Activated T-cell treated with anti-CD3 and anti-CD28 coated beads for 4 hours (primary cell): Measurements from ENCODE around the gene TNFSF13.
A peak's percentile ranks its signal among the peaks of the same experiment; 100 is the strongest.

Experiments used
- DNase-seq: peaks from one replicate; pipeline ENCODE4 v3.0.0-alpha.2; 2020

Gene TNFSF13, protein sequence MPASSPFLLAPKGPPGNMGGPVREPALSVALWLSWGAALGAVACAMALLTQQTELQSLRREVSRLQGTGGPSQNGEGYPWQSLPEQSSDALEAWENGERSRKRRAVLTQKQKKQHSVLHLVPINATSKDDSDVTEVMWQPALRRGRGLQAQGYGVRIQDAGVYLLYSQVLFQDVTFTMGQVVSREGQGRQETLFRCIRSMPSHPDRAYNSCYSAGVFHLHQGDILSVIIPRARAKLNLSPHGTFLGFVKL

GRCh38 chr17:7558544-7559319, at the start of gene TNFSF13:
TSS of gene TNFSF13 (plus strand) at chr17:7558750. CDS start at chr17:7559040, 290 bp downstream.
- no peak for DNase-seq

- no peak for DNase-seq
These were observed 49.7 kb upstream of the TNFSF13 start for GRCh38 chr17:7508846-7509245.

DNA sequence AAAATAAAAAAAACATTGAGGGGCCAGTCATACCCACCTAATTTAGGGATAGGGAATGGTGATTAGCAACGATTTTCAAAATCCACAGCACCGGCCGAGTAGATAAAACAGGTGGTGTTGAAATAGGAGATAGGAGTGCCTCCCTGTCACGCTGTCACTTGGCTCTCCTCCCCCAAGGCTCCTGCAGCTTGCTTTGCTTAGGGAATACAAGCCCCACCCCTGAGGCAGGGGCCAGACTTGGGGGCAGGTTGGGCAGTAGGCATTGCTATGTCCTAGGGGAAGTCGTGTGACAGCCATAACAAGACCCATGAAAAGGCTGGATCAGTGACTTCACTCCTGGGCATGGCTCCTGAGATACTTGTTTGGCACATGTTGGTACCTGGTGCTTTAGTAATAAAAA, 48.6 kb upstream of the TNFSF13 start:
- no peak for DNase-seq

DNA sequence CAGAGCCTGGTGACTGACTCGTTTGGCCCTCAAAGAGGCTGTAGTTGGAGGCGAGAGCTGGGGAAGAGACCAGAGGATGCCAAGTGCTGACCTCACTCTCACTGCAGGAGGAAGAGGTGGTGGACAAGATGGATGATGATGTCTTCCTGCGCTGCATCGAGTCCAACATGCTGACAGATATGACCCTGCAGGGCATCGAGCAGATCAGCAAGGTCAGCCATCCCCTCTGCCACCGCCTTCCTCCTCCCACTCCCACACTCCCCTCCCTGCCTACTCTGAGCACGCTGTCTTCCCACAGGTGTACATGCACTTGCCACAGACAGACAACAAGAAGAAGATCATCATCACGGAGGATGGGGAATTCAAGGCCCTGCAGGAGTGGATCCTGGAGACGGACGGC, 47.4 kb upstream of the TNFSF13 start:
- no peak for DNase-seq

GRCh38 chr17:7512105-7512504, 46.4 kb upstream of the TNFSF13 start:
- no peak for DNase-seq

DNA sequence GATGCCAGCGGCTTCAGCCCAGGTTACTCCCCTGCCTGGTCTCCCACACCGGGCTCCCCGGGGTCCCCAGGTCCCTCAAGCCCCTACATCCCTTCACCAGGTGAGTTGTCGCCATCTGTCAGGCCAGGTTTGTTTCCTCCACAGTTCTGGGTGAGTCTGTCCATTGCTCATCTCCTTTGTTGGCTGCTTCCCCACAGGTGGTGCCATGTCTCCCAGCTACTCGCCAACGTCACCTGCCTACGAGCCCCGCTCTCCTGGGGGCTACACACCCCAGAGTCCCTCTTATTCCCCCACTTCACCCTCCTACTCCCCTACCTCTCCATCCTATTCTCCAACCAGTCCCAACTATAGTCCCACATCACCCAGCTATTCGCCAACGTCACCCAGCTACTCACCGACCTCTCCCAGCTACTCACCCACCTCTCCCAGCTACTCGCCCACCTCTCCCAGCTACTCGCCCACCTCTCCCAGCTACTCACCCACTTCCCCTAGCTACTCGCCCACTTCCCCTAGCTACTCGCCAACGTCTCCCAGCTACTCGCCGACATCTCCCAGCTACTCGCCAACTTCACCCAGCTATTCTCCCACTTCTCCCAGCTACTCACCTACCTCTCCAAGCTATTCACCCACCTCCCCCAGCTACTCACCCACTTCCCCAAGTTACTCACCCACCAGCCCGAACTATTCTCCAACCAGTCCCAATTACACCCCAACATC, 45.6 kb upstream of the TNFSF13 start:
- no peak for DNase-seq

DNA sequence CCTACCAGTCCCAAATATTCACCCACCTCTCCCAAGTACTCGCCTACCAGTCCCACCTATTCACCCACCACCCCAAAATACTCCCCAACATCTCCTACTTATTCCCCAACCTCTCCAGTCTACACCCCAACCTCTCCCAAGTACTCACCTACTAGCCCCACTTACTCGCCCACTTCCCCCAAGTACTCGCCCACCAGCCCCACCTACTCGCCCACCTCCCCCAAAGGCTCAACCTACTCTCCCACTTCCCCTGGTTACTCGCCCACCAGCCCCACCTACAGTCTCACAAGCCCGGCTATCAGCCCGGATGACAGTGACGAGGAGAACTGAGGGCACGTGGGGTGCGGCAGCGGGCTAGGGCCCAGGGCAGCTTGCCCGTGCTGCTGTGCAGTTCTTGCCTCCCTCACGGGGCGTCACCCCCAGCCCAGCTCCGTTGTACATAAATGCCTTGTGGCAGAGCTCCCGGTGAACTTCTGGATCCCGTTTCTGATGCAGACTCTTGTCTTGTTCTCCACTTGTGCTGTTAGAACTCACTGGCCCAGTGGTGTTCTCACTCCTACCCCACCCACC, 44.6 kb upstream of the TNFSF13 start:
- no peak for DNase-seq

DNA sequence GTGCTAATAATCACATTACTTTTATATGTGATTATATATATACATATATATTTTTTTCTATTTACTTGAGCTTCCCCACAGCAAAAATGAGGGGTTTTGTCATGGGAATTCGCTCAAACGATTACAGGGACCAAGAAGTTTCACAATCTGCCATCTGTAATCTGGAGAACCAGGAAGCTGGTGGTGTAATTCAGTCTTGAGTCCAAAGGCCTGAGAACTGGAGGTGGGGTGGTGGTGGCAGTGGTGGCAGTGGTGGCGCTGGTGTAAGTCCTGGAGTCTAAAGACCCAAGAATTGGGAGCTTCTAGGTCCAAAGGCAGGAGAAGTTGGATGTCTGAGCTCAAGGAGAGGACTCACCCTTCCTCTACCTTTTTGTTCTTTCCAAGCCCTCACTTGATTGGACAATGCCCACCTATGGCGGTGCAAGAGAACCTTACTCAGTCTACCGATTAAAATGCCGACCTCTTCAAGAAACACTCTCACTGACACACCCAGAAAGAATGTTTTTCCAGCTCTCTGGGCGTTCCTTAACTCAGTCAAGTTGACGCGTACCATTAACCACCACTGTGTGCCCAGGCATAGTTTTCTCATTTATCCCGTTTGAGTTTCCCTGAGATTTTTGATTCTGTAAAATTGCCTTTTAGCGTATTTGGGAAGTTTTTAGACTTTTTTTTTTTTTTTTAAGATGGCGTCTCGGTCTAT, 42.5 kb upstream of the TNFSF13 start:
- no peak for DNase-seq

DNA sequence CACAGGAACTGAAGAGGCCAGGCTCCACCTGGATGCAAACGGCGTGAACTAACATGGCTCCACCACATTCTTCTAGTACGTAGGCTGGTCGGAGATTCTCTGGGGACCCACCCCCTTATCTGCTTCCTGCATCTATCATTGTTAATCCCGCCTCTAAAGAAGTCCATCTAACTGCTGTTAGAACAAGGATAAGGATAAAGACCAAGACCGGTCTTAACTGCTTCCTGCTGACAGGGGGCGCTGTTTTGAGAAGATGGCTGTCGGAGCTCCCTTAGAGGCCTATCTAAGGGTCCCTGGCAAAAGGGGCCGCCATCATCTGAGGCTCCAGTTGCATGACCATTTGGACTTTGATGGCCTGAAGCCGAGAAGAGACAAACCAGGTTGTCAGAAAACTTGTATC, 35.5 kb upstream of the TNFSF13 start:
- DNase-seq: peak; percentile 23

DNA sequence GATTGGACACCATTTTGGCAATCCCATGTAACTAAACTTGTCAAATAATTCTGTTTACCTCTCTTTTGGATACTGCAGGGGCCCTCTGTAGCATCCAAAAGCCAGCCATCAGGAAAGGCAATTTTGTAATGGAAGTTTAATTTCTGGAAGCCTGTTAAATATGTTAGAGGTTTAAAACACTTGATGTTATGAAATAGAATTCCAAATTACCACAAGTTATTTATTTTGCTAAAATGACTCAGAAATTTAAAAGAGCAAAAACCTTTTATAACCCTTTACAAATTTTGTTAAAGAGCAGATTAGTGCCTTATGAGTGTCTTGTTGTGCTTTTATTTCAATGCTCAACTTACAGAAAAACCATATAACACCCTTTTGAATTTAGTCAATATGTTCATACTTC, 29.7 kb upstream of the TNFSF13 start:
- no peak for DNase-seq

GRCh38 chr17:7530023-7530900, 28.3 kb upstream of the TNFSF13 start:
- no peak for DNase-seq

DNA sequence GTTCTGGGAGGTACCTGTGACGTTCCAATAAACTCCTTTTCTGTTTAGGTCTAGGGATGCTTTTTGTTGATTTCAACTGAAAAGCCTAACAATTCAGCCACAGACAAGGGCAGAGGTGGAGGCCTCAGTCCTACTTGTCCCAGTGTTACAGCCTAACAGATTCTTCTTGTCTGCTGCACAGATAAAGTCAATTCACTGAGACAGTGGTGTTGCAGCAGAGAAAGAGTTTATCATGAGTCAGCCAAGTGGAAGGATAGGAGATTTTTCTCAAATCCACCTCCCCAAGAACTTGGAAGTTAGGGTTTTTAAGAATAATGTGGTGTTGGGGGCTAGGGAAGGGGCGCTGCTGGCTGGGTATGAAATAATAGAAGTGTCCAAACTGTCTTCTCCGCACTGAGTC, 20.5 kb upstream of the TNFSF13 start:
- no peak for DNase-seq

GRCh38 chr17:7538891-7539545, 19.5 kb upstream of the TNFSF13 start:
- no peak for DNase-seq

DNA sequence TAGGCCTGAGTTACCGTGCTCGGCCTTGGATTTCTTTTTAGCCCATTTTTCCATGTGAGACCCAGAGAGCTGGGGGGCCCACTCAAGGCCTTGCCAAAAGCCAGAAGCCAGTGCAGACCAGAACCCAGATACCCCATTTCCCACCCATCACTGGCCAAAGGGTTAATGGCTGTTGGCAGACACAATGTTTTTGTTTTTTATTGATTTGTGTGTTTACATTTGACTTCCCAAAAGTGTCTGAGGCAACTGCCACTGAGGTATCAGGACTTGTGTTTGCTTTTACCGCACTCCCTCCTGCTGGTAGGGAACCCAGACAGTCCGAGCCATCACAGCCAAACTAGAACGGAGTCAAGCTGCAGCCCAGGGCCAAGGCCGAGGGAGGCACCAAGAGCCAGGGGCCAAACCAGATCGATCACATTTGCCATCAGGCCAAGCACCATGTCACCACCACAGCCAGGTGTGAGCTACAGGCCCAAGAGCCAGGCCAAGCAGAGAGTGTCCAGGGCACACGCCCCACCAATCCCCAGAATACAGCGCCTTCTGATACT, 17.4 kb upstream of the TNFSF13 start:
- DNase-seq: no peak

GRCh38 chr17:7544911-7545310, 13.6 kb upstream of the TNFSF13 start:
- DNase-seq: no peak

DNA sequence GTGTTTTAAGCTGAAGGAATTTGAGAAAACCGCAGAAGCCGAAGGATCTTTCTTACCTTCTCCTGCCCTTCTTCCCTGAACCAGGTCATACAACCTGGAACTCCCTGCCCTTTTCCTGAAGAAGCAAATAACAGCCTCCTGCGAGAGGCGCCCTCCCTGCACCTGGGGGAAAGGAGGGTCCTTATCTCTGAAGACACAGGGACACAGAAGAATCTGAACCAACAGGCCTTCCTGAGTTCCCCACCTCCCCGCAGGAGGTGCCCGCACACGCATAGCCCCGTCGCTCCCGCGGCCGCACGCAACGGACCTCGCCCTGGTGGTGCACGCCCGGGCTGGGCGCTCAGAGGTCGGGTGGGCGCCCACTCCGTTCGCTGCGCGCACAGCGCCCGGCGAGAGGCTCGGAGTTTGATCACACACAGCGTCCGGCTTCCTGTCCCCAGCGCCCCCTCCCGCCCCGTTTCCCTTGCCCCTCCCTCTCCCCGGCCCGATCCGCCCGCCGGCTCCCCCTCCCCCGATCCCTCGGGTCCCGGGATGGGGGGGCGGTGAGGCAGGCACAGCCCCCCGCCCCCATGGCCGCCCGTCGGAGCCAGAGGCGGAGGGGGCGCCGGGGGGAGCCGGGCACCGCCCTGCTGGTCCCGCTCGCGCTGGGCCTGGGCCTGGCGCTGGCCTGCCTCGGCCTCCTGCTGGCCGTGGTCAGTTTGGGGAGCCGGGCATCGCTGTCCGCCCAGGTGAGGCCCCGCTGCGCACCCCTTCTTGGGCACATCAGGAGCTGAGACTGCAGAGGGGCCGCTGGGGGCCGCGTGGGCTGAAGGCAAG, 9.8 kb upstream of the TNFSF13 start, which contains the start of gene TNFSF12:
TSS of gene TNFSF12 (plus strand) at position 474 of the 816 bp plus-strand sequence. CDS start at position 570, 96 bp downstream.
- DNase-seq: no peak

DNA sequence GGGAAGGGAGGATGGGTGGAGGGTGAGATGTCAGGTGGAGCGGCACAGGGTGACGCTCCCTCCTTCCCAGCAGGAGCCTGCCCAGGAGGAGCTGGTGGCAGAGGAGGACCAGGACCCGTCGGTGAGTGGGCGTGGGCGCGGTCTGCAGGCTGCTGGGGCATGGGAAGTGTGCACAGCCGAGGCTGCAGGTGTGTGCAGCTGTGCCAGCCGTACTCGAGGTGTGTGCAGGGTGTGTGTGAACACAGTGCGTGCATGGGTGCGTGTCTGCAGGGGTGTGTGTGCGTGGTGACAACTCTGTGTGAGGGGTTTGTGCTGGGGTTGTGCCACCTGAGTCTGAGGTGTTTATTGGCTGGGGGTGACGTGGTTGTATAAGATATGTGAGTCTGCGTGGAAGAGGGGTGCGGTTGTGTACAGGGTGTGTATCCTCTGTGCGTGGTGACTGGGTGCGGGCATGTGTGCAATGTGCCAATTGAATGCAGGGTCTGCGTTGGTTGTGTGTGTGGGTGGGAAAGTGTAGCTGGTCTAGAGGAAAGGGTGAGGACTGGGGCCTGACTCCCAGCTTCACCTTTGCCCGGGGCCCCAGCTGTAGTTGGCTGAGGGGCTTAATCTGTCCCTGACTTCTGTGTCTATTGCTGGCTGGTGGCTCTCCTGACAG, 9.0 kb upstream of the TNFSF13 start:
- no peak for DNase-seq

- no peak for DNase-seq
These were observed 8.2 kb upstream of the TNFSF13 start for GRCh38 chr17:7550344-7550743.

DNA sequence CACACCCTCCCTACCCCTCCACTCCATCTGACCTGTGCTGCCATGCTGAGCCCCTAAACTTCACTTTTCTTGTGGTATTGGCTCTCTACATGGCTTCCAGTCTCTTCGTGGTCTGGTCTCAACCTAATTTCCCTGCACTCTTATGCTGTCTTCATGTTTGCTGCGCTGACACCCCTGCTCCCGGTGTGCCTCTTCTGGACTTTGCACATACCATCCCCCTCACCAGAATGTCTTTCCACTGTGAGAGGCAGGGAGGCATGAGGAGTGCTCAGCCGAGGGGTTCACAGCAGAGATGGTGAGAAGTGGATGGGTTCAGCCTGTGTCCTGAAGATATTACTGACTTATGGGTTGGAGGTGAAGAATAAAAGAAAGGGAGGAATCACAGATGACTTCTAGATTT, 7.2 kb upstream of the TNFSF13 start:
- no peak for DNase-seq
